Uterus (tissue), 2 donors: Measurements from ENCODE around the gene GPR55.

Experiments
- CTCF ChIP-seq, 4 experiments: fragments of 200-600 bp in 2 of 4; fragments of 450-650 bp in 2 of 4; sonication (generic) in 2 of 4; IDR thresholded peaks; one replicate each; pipeline ENCODE4 v1.5.1; 2016 to 2019; ENCODE audit warnings: antibody characterized with exemption in 4 of 4, mild to moderate bottlenecking in 2 of 4, moderate library complexity in 1 of 4
- POLR2A ChIP-seq, 2 donors: fragments of 450-650 bp; IDR thresholded peaks; one replicate each; pipeline ENCODE4 v1.6.1; 2016; ENCODE audit warnings: antibody characterized with exemption in 2 of 2, mild to moderate bottlenecking in 1 of 2, moderate library complexity in 1 of 2

GRCh38 chr2:230872968-230873660 lies 51.9 kb downstream of the GPR55 start:
- TF ChIP-seq CTCF (IDR thresholded peaks at IDR 0.05) (no peak), POLR2A (IDR thresholded peaks at IDR 0.05) (no peak)
